GM23338 (cell line): Measurements from ENCODE around the gene CLDN6.
A peak's percentile ranks its signal among the peaks of the same experiment; 100 is the strongest.

ENCODE experiments used
- CREB1 ChIP-seq: fragments of 250-450 bp; sonication (Bioruptor Pico); IDR thresholded peaks from 2 replicates; pipeline ENCODE4 v1.5.0; 2020; ENCODE audit warnings: low read depth, mild to moderate bottlenecking, moderate library complexity
- CTCF ChIP-seq, 2 experiments: fragments of 200-600 bp in 1 of 2; sonication (generic) in 1 of 2; conservative IDR thresholded peaks; 2 replicates each; pipeline versions ENCODE4 v1.5.1 to v1.6.1; 2016 to 2017; ENCODE audit warnings: antibody characterized with exemption in 2 of 2, low read depth in 2 of 2, mild to moderate bottlenecking in 2 of 2, moderate library complexity in 1 of 2
- JUNB ChIP-seq: IDR thresholded peaks from one replicate; pipeline ENCODE4 v1.6.1; 2016; ENCODE audit warnings: antibody characterized with exemption; ENCODE audit not compliant: unreplicated experiment
- POLR2AphosphoS5 ChIP-seq: IDR thresholded peaks from 2 replicates; pipeline ENCODE4 v1.6.1; 2016; ENCODE audit warnings: antibody characterized with exemption, low read depth
- REST ChIP-seq: IDR thresholded peaks from one replicate; pipeline ENCODE4 v1.6.1; 2018; ENCODE audit warnings: antibody characterized with exemption; ENCODE audit not compliant: unreplicated experiment
- ZNF462 ChIP-seq: fragments of 250-450 bp; sonication (Bioruptor Pico); IDR thresholded peaks from 2 replicates; pipeline ENCODE4 v1.5.0; 2020; ENCODE audit warnings: mild to moderate bottlenecking, moderate library complexity

GRCh38 chr16:3045758-3046640 lies 28.0 kb upstream of the CLDN6 start, which contains the start of gene MMP25:
- no peak for TF ChIP-seq CTCF (conservative IDR thresholded peaks at IDR 0.05; ENCODE audit: low read depth in 2 of 2)
- no peak for TF ChIP-seq REST
- no peak for TF ChIP-seq JUNB
- TF ChIP-seq POLR2AphosphoS5: peak; percentile 60; the same call in 1 of the 2 replicates
- no peak for TF ChIP-seq CREB1
- no peak for TF ChIP-seq ZNF462 (CRISPR knock-in tag)
